TTC549 (cell line): Measurements from ENCODE around the gene C15orf62.

ENCODE experiments used
- FAIRE-seq: peaks from 2 replicates; lab custom pipeline; 2012; peaks lifted over from hg19 to GRCh38; lab: Jason Lieb, UNC

Gene C15orf62

GRCh38 chr15:40755812-40756208, 14.0 kb upstream of the C15orf62 start:
- no peak for FAIRE-seq

DNA sequence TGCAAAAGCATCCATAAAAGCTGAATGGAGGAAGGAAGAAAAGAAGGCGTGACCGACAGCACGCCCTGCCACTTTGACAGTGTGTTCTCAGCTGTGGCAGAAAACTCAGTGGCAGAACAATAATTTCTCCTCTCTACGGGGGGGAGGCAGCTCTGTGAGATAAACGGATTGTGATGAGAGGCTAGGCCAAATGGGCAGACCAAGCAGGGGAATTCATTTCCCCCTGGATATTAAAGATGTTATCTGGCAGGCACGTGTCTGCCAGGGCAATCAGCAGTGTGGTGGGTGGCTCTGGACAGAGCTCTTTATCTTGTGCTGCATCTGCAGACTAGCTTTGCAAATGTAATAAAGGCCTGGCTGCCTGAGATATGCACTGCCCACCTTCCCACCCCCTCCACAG, 12.8 kb upstream of the C15orf62 start:
- FAIRE-seq = no peak

- FAIRE-seq = no peak
These were observed 9.8 kb upstream of the C15orf62 start for GRCh38 chr15:40759961-40760360.

DNA sequence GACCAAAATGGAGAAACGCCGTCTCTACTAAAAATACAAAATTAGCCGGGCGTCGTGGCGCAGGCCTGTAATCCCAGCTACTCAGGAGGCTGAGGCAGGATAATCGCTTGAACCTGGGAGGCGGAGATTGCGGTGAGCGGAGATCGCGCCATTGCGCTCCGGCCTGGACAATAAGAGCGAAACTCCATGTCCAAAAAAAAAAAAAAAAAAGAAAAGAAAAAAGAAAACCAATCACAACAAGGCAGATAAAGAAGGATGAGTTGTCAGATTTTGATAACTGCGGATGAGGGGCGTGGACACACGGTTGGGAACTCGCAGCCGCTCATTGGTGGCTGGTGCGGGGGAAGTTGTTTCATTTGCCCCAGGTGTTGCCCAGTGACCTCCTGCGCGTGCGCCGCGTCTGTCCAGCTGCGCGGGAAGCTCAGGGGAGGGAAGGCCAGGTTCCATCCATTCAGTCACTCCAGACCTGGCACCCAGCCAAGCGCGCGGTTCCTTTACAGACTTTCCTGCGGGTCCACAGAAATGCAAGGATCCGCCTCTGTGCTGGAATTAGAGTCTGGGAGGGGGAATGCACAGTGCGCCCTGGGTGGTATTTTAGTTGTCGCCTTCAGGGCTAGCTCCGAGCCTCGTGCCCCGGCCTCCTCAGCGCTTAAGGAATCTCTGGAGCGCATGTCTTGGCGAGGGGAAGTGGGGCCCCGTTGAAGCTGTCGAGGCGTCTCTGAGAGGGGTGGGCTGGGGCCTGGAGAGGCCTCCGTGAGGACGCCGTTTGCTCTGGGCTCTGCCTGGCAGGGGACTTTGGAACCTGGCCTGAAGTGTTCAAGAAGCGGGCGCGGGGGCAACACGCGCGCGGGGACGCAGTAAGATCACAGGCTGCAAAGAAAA, 6.6 kb upstream of the C15orf62 start:
- FAIRE-seq = no peak

GRCh38 chr15:40763801-40764628, 5.8 kb upstream of the C15orf62 start, which contains the start of gene GCHFR:
Gene GCHFR (plus strand): TSS chr15:40764068. CDS start chr15:40764181, 113 bp downstream.
- no peak for FAIRE-seq

DNA sequence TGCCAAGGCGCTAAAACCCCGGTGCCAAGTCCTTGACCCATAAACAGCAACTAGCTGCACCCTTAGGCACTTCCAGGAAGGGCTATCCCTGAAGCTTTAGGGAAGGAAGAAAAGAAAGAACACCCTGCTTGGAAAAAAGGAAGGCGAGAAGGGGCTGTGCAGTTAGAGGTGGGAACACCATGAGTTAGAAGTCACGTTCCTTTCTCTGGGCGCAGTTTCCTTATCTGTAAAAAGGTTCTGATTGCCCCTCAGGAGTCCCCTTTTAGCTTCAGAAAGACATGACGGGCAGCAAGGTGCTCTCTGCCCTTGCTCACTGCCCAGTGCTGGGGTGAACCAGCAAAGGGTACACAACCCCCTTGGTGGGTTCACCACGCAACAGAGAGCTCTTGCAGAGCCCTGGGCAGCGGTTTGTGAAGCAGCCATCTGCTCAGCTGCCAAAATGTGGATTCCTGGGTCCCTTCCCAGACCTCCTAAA, 5.1 kb upstream of the C15orf62 start:
- no peak for FAIRE-seq

GRCh38 chr15:40766194-40766815, 3.5 kb upstream of the C15orf62 start:
- FAIRE-seq = no peak

DNA sequence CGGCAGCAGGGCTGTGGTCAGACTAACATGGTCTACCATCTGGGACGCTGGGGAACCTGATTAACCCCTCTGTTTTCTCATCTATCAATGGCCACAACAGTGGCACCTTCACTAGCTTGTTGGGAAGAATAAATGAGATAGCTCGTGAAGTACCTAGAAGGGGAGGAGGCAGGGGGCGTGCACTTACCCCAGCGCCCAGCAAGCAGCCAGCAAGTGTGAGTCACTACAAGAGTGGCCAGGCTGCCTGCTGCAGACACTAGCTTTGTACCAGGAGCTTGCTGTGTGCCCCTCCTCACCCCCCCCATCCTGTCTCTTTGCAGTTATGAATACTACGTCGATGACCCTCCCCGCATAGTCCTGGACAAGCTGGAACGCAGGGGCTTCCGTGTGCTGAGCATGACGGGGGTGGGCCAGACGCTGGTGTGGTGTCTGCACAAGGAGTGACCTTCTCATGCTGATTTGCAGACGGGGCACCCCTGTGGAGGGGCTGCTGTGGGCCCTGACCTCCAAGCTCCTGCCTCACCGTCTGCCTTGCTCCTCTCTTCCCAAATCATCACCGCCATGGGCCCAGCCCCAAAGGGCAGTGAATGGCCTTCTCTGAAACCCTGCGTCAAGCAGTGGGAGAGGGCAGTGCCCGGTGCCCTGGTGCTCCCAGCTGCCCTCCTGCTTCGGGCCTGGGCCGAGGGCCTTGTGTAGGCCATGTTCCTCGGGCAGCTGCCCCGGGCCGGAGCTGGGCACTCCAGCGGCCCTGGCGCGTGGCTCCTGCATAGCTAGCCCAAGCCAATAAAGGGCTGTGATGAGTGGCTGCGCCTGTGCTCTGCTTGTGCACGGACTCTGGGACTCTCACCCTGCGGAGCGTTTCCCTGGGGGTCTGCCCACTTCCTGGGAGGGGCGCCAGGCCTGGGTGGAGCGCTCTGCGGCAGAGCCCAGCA, 2.6 kb upstream of the C15orf62 start:
- no peak for FAIRE-seq

GRCh38 chr15:40767838-40768500, 1.8 kb upstream of the C15orf62 start:
- FAIRE-seq = no peak

DNA sequence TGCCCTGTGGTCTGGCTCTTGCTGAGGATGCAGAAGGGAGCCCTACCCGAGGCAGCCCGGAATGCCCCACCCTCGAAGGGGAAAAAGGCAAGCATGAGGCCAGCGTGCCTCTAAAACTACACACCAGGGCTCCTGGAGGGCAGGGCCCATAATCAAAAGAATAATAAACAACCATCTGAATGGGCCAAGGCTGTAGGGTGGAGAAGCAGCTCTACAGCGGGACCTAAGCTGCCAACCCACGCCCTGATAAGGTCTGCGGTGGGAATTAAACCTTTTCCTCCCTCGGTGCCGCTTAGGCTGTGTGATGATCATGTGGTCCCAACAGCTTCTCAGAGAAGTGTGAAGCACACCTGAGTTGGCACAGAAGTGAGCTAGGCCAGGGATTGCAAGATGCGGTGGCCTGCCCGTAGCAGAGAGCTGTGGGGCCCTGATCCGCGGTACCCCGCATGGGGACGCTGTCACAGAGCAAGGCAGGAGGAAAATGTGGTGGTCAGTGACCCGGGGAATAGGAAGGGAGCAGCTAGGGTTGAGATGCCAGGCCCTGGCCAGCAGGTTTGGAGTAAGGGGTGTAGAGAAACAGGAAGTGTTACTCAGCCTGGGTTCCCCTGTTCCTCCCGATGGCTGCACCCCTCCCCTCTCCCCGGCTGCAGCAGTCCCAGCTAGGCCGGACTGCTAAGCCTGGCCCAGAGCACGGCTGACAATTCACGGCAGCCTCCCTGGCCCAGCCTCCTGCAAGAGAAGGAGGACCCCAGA, 1.1 kb upstream of the C15orf62 start:
- FAIRE-seq = no peak

- FAIRE-seq = no peak
These were observed 454 bp downstream of the C15orf62 start for GRCh38 chr15:40770147-40770721.

DNA sequence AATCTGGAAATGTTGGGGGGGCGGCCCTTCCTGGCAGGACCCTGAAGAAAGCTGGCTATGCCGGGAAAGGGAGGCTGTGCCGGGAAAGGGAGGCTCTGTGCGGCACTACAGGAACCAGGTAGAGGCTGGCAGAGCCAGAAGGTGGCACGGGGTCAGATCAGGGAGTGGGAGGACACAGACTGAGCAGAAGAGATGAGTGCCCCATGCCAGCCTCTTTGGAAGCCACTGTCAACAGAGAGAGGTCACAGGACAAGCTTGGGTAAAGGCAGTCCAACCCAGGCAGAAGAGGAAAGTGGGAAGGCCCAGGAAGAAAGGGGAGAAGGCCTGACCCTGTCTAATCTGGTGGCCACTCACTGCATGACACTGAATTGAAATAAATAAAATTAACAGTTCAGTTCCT, 1.5 kb downstream of the C15orf62 start:
- no peak for FAIRE-seq

DNA sequence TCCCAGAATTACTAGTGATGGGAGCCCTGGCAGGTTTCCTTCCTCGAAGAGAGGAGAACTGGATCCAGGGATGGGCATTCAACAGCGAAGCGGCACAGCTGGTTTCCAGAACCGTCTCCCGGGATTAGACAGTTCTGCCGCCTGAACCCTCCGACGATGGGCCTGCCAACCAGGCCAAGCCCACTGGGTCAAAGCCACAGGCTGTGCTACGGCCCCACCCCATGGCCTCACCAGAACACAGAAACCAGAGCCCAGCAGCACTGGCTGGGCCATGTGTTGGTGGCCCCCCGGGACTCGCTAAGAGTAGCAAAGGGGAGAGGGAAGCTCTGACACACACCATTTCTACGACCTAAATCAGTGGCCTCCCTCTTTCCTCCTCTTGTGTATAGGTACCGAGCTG, 2.2 kb downstream of the C15orf62 start:
- FAIRE-seq = no peak

GRCh38 chr15:40773496-40773895, 3.7 kb downstream of the C15orf62 start:
- no peak for FAIRE-seq

DNA sequence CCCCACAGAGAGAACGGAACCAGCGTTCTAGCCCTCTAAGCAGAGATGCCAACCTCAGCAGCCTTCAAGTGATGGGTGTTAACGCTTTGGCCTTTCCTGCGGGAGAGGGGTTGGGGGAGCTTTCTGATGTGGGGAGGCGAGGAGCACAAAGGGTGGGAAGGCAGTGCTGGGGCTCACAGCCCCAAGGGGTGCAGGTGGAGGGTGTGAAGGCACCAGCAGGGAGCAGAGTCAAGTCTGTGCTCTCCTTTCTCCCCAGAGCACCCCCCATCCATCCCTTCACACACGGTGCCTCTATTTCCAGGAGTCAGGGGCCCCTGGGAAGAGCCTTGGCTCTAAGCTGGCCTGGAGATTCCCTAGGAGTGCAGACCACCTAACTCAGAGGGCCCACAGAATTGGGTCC, 4.1 kb downstream of the C15orf62 start:
- no peak for FAIRE-seq

DNA sequence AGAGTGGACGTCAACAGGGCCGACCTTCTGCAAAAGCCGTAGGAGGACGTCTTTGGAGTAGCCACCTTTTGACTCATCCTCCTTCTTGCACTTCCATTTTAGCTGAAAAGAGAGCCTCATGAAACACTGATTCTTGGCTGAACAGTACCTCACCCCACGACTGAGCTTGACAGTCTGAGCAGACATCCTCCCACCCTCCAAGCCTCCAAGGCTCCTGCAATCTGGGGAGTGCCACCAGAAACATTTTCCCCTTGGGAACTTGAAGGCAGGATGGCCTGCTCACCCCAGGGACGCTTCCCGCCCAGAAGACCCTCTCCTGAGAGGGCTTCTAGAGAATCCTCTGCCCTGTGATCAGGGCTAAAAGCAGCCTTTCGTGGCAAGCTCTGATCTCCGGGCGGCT, 5.2 kb downstream of the C15orf62 start:
- no peak for FAIRE-seq

DNA sequence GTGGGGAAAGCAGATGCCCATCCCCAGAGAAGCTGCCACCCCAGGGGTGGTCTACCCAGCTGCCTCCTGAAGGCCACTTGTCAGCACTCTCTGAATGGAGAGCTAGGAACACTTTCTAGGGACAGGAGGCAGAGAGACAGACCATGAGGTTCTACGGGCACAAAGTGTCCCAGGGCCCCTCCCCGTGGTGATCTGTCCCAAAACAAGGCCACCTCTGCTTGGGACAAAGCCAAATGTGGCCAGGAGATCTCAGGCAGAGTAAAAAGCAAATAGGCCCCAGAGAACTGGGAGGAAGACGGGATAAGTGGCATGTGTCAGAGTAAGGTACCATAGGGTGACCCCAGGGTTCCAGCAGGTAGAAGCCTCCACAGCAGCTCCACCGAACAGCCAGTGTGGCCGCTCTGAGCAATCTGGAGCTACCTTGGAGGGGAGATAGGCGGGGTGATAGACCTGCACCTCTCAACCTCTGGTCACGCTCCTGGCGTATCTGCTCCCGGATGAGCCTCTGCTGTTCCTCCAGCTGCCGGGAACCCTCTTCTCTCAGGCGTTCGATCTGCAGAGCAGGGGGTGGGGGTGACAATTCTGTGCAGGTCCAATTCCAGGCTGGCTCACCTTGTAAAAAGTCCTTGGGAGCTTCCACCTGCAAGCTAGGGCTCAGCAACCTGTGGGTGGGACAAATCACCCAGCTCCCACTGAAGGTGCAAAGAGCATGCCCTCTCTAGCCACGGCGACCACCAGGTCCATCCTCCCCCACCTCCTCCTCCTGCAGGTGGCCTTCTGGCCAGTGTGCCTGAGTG, 6.2 kb downstream of the C15orf62 start:
- no peak for FAIRE-seq

GRCh38 chr15:40776537-40777141, 6.9 kb downstream of the C15orf62 start:
- FAIRE-seq = no peak
